Calu3 (cell line): ENCODE results near the gene CMC2. TPM values are rescaled to one million over a fixed set of nuclear protein-coding genes. Genes with fewer than 3 reads are reported as not detected.

Source experiments
- BruUV-seq: library from RNA; stranded (reverse); fragments of 400-500 nt; replicated peaks from 2 replicates; lab custom pipeline; 2021; lab: Mats Ljungman, UMichigan
- CTCF ChIA-PET: fragments of 300-600 bp; sonication (Branson Sonifier 250); formaldehyde crosslinking; loops from one replicate; lab custom pipeline; 2022; ENCODE audit warnings: antibody characterized with exemption; lab: Charles Lee
- DNase-seq: peaks from one replicate; pipeline ENCODE4 v3.0.0; 2022
- H3K27ac Mint-ChIP-seq: one replicate; pipeline ENCODE4 v1.8.0; 2022; ENCODE audit warnings: mixed read lengths; ENCODE audit not compliant: unreplicated experiment
- H3K27me3 Mint-ChIP-seq: one replicate; pipeline ENCODE4 v1.8.0; 2022; ENCODE audit warnings: mixed read lengths; ENCODE audit not compliant: unreplicated experiment
- H3K36me3 Mint-ChIP-seq: one replicate; pipeline ENCODE4 v1.8.0; 2022; ENCODE audit warnings: mild to moderate bottlenecking, moderate library complexity, mixed read lengths; ENCODE audit not compliant: insufficient read depth, unreplicated experiment
- H3K4me1 Mint-ChIP-seq: one replicate; pipeline ENCODE4 v1.8.0; 2022; ENCODE audit warnings: mild to moderate bottlenecking, low read depth, mixed read lengths; ENCODE audit not compliant: unreplicated experiment
- H3K4me3 Mint-ChIP-seq: one replicate; pipeline ENCODE4 v1.8.0; 2022; ENCODE audit warnings: mild to moderate bottlenecking, low read depth, moderate library complexity, mixed read lengths; ENCODE audit not compliant: unreplicated experiment
- H3K9me3 Mint-ChIP-seq: one replicate; pipeline ENCODE4 v1.8.0; 2022; ENCODE audit warnings: low read depth, mixed read lengths; ENCODE audit not compliant: unreplicated experiment
- CTCF ChIP-seq: fragments of 200-600 bp; IDR thresholded peaks from one replicate; pipeline ENCODE4 v1.8.0; 2022; ENCODE audit warnings: antibody characterized with exemption; ENCODE audit not compliant: unreplicated experiment
- intact Hi-C: fragments of 100-400 bp; cut with micrococcal nuclease; formaldehyde crosslinking; loops from one replicate; pipeline ENCODE4 v1.10.0; 2022; ENCODE audit not compliant: unreplicated experiment
- total RNA-seq: library from RNA; stranded (reverse); gene quantifications from 2 replicates; pipeline ENCODE4 v1.2.3, GENCODE V29; 2022

CMC2 gene
- total RNA-seq, 1 experiment from 2014 or later = 123 TPM

DNA sequence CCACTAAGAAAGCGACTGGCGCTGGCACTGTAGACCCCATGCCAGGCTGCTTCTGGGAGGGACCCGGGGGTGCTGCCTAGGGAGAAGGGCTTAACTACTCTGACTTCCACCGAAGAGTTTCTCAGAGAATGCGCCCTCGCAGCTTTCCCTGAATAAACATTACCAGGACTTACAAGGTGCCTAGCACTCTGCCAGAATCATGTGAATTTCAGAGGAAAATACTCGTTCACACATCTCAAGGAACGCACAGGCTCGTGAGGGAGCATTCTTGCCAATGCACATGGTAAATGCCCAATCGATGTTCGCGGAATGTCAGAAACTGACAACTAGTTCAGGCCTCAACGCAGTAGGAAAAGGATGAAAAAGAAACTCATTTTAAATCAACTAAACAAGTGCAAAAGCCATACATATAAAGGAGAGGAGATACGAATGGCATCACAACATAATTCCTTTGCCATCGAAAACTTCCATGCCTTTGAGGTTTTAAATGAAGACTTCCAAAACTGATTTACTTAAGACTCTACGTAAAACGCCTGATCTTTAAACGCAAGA lies 999 bp downstream of the CMC2 start:
- BruUV-seq = TSS peak; percentile 52
- no peak for DNase-seq
- TF ChIP-seq CTCF = no peak
- no peaks in the 10 kb centered on the region for H3K9me3 Mint-ChIP-seq
- peak overlapping the region; percentile 99 for H3K27ac Mint-ChIP-seq
- peak overlapping the region; percentile 95 for H3K4me3 Mint-ChIP-seq
- H3K4me1 Mint-ChIP-seq = peaks cover 37% of the 10 kb centered on the region
- CTCF ChIA-PET = interaction anchor here (0.7 kb wide), 1 partner anchor 27 kb away, joined by 4 read pairs; no protein-coding TSS in a partner anchor
- H3K36me3 Mint-ChIP-seq = peaks cover 61% of the 10 kb centered on the region
- intact Hi-C loops = loop anchor here (5.0 to 10.0 kb wide), 2 partner anchors 73 to 719 kb away; no protein-coding TSS in a partner anchor
- H3K27me3 Mint-ChIP-seq = no peaks in the 10 kb centered on the region

- no peaks in the 10 kb centered on the region for H3K27me3 Mint-ChIP-seq
- peaks cover 39% of the 10 kb centered on the region for H3K4me1 Mint-ChIP-seq
- peak; percentile 57 for DNase-seq
- peak overlapping the region; percentile 18 for H3K27ac Mint-ChIP-seq
- peak overlapping the region; percentile 95 for H3K4me3 Mint-ChIP-seq
- peak; percentile 68 for TF ChIP-seq CTCF
- BruUV-seq = no TSS peak
- no peaks in the 10 kb centered on the region for H3K9me3 Mint-ChIP-seq
- intact Hi-C loops = loop anchor here (5.0 to 10.0 kb wide), 2 partner anchors 72 to 720 kb away; no protein-coding TSS in a partner anchor
- CTCF ChIA-PET = interaction anchor here (0.7 to 1.5 kb wide), 6 partner anchors 11 to 200 kb away, joined by 3 to 7 read pairs (median 4); no protein-coding TSS in a partner anchor
- peaks cover 61% of the 10 kb centered on the region for H3K36me3 Mint-ChIP-seq
Observed at GRCh38 chr16:81004646-81005353, 1.9 kb downstream of the CMC2 start.

DNA sequence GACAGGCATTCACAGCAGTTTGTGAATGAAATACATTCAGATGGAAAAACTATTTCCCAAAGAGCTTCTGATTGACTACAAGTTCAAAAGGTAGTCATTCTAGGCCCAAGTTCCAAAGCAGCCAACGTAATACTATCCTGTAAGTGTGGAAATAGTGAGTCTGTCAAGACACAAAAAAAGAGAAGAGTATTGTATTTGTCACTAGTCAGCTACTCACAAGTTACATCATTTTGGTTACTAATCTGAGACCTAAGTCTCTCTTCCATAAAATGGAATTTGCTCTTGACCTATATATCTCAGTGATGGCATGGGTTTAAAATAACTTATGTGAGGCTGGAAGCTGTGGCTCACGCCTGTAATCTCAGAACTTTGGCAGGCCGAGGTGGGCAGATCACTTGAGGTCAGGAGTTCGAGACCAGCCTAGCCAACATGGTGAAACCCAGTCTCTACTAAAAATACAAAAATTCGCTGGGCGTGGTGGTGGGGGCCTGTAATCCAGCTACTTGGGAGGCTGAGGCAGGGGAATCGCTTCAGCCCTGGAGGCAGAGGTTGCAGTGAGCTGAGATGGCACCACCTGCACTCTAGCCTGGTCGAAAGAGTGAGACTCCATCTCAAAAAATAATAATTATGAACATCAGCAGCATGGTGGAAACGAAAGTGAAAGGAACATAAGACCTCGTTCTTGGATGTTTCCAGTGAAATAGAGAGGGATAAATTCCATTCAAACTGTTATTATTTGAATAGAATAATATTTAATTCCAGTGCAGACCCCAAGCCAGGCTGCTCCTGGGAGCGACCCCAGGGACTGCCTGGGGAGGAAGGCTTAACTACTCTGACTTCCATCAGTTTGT lies 2.9 kb downstream of the CMC2 start:
- peak overlapping the region; percentile 18 for H3K27ac Mint-ChIP-seq
- DNase-seq = no peak
- H3K36me3 Mint-ChIP-seq = peaks cover 68% of the 10 kb centered on the region
- peak overlapping the region; percentile 95 for H3K4me3 Mint-ChIP-seq
- no TSS peak for BruUV-seq
- intact Hi-C loops = loop anchor here (10.0 kb wide), 1 partner anchor 721 kb away; no protein-coding TSS in a partner anchor
- no peaks in the 10 kb centered on the region for H3K9me3 Mint-ChIP-seq
- CTCF ChIA-PET = interaction anchor here (0.6 to 1.5 kb wide), 7 partner anchors 10 to 201 kb away, joined by 3 to 7 read pairs (median 4); no protein-coding TSS in a partner anchor
- no peaks in the 10 kb centered on the region for H3K27me3 Mint-ChIP-seq
- no peak for TF ChIP-seq CTCF
- H3K4me1 Mint-ChIP-seq = peaks cover 49% of the 10 kb centered on the region

GRCh38 chr16:81003064-81003463 lies 3.6 kb downstream of the CMC2 start:
- Mint-ChIP-seq H3K27me3 (no peaks in the 10 kb centered on the region), H3K9me3 (no peaks in the 10 kb centered on the region), H3K27ac (no peak overlapping the region), H3K4me1 (peaks cover 56% of the 10 kb centered on the region), H3K36me3 (peaks cover 61% of the 10 kb centered on the region), H3K4me3 (no peak overlapping the region)
- DNase-seq = no peak
- BruUV-seq = no TSS peak
- intact Hi-C loops = loop anchor here (10.0 kb wide), 1 partner anchor 722 kb away; no protein-coding TSS in a partner anchor
- no peak for TF ChIP-seq CTCF
- CTCF ChIA-PET = interaction anchor here (0.6 to 1.5 kb wide), 3 partner anchors 14 to 157 kb away, joined by 3 to 4 read pairs (median 3); no protein-coding TSS in a partner anchor
